Measurements from ENCODE around the gene TDRD7. TPM values are rescaled to one million over a fixed set of nuclear protein-coding genes. Genes with fewer than 3 reads are reported as not detected.
A peak's percentile ranks its signal among the peaks of the same experiment; 100 is the strongest.

The TDRD7 gene
- total RNA-seq, 2 experiments from 2014 or later = 3.7 to 4.0 TPM

GRCh38 chr9:97408562-97408961, 3.3 kb upstream of the TDRD7 start:
- TF ChIP-seq CTCF (IDR thresholded peaks at IDR 0.05) = no peak
- no peak overlapping the region for H3K27ac Mint-ChIP-seq
- H3K4me3 Mint-ChIP-seq = no peak overlapping the region
- peaks cover 27% of the 10 kb centered on the region for H3K27me3 Mint-ChIP-seq
- ChIA-PET CTCF (interaction anchor here (0.8 to 10.4 kb wide), 5 partner anchors 21 to 207 kb away, joined by 4 to 55 read pairs (median 10); no protein-coding TSS in a partner anchor), POLR2A (no interaction called here)
- H3K9me3 Mint-ChIP-seq = peaks cover 6% of the 10 kb centered on the region
- ATAC-seq = no peak
- H3K4me1 Mint-ChIP-seq (ENCODE audit: low read depth) = peaks cover 17% of the 10 kb centered on the region
- no peaks in the 10 kb centered on the region for H3K36me3 Mint-ChIP-seq (ENCODE audit: low read depth)
- intact Hi-C loops (cut with micrococcal nuclease) = no loop called here
- no peak for DNase-seq

GRCh38 chr9:97411440-97411788, 482 bp upstream of the TDRD7 start:
- ChIA-PET CTCF (interaction anchor here (0.6 to 10.4 kb wide), 10 partner anchors 10 to 204 kb away, joined by 3 to 55 read pairs (median 8); partner anchors contain the start of gene TMOD1), POLR2A (interaction anchor here (0.6 kb wide), 1 partner anchor 32 kb away, joined by 3 read pairs; no protein-coding TSS in a partner anchor)
- DNase-seq = no peak
- intact Hi-C loops (cut with micrococcal nuclease) = loop anchor here (5.0 kb wide), 2 partner anchors 91 to 186 kb away; partner anchors contain the start of gene TMOD1
- no peaks in the 10 kb centered on the region for H3K9me3 Mint-ChIP-seq
- no peaks in the 10 kb centered on the region for H3K36me3 Mint-ChIP-seq (ENCODE audit: low read depth)
- H3K27ac Mint-ChIP-seq = peak overlapping the region; percentile 81
- peaks cover 21% of the 10 kb centered on the region for H3K4me1 Mint-ChIP-seq (ENCODE audit: low read depth)
- H3K4me3 Mint-ChIP-seq = peak overlapping the region; percentile 84
- no peak for TF ChIP-seq CTCF (IDR thresholded peaks at IDR 0.05)
- H3K27me3 Mint-ChIP-seq = peaks cover 23% of the 10 kb centered on the region
- peak; percentile 5 for ATAC-seq

- ChIA-PET POLR2A (interaction anchor here (1.4 kb wide), 1 partner anchor 34 kb away, joined by 3 read pairs; no protein-coding TSS in a partner anchor), CTCF (interaction anchor here (0.8 to 10.4 kb wide), 13 partner anchors 9 to 556 kb away, joined by 3 to 55 read pairs (median 5); partner anchors contain the start of genes NCBP1, TMOD1 and TSTD2)
- H3K27ac Mint-ChIP-seq = peak overlapping the region; percentile 23
- intact Hi-C loops (cut with micrococcal nuclease) = loop anchor here (5.0 kb wide), 2 partner anchors 89 to 184 kb away; partner anchors contain the start of gene TMOD1
- peaks cover 21% of the 10 kb centered on the region for H3K4me1 Mint-ChIP-seq (ENCODE audit: low read depth)
- no peaks in the 10 kb centered on the region for H3K36me3 Mint-ChIP-seq (ENCODE audit: low read depth)
- DNase-seq = no peak
- no peaks in the 10 kb centered on the region for H3K9me3 Mint-ChIP-seq
- peak; percentile 6 for ATAC-seq
- H3K4me3 Mint-ChIP-seq = peak overlapping the region; percentile 73
- TF ChIP-seq CTCF (IDR thresholded peaks at IDR 0.05) = no peak
- peaks cover 15% of the 10 kb centered on the region for H3K27me3 Mint-ChIP-seq
Observed at GRCh38 chr9:97412626-97413385, 910 bp downstream of the TDRD7 start.

GRCh38 chr9:97413462-97413861, 1.6 kb downstream of the TDRD7 start:
- H3K36me3 Mint-ChIP-seq (ENCODE audit: low read depth) = no peaks in the 10 kb centered on the region
- ATAC-seq = no peak
- intact Hi-C loops (cut with micrococcal nuclease) = loop anchor here (5.0 kb wide), 2 partner anchors 89 to 184 kb away; partner anchors contain the start of gene TMOD1
- peaks cover 21% of the 10 kb centered on the region for H3K4me1 Mint-ChIP-seq (ENCODE audit: low read depth)
- DNase-seq = no peak
- TF ChIP-seq CTCF (IDR thresholded peaks at IDR 0.05) = no peak
- no peak overlapping the region for H3K27ac Mint-ChIP-seq
- ChIA-PET CTCF (interaction anchor here (1.0 to 10.4 kb wide), 8 partner anchors 9 to 557 kb away, joined by 3 to 55 read pairs (median 8); partner anchors contain the start of genes NCBP1 and TSTD2), POLR2A (no interaction called here)
- peaks cover 10% of the 10 kb centered on the region for H3K27me3 Mint-ChIP-seq
- H3K9me3 Mint-ChIP-seq = no peaks in the 10 kb centered on the region
- peak overlapping the region; percentile 73 for H3K4me3 Mint-ChIP-seq

GRCh38 chr9:97415146-97415545, 3.2 kb downstream of the TDRD7 start:
- POLR2A ChIA-PET = no interaction called here
- intact Hi-C loops (cut with micrococcal nuclease) = no loop called here
- CTCF ChIA-PET = interaction anchor here (5.7 to 10.4 kb wide), 2 partner anchors 183 to 200 kb away, joined by 39 to 55 read pairs; no protein-coding TSS in a partner anchor

More at GRCh38 chr9:97415146-97415545, 3.2 kb downstream of the TDRD7 start:
- Mint-ChIP-seq H3K9me3 (no peaks in the 10 kb centered on the region), H3K36me3 (ENCODE audit: low read depth) (no peaks in the 10 kb centered on the region), H3K27ac (no peak overlapping the region), H3K4me3 (no peak overlapping the region), H3K4me1 (ENCODE audit: low read depth) (peaks cover 29% of the 10 kb centered on the region), H3K27me3 (no peaks in the 10 kb centered on the region)
- DNase-seq (no peak), ATAC-seq (no peak)
- TF ChIP-seq CTCF (IDR thresholded peaks at IDR 0.05) = no peak

All from activated CD8-positive, alpha-beta T cell treated with anti-CD3 and anti-CD28 coated beads for 36 hours (primary cell).